ENCODE measurements around the gene FARP1. TPM values are rescaled to one million over a fixed set of nuclear protein-coding genes. Genes with fewer than 3 reads are reported as not detected.

The FARP1 gene
- total and polyA plus RNA-seq, 2 of the 8 experiments (the other 6 are each of a cell fraction or from before 2014, with no cell fraction given), result 24.7 to 104 TPM

DNA sequence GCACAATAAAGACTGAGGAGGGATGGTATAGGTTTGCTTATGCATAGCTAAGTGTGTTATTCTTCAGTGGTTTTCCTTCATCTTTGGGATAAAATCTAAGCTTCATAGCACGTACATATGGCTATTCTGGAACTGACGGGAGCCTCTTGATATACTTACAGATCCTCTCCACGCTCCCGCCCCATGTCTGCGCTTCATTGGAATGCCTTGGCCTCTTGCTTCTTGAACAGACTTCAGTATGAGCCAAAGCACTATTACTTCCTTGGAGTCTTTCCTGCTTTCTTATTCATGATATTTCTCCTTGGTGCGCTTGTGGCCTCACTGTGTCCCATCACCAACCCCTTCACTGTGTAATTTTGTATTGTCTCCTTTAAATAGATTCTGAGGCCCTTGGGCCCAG, 145.3 kb downstream of the FARP1 start:
- no peak overlapping the region for H3K23ac ChIP-seq (ENCODE audit: insufficient read length)
- H3K56ac ChIP-seq (replicated peaks; ENCODE audit: insufficient read length, low read depth, low read length), result no peak overlapping the region
- H2BK120ac ChIP-seq (replicated peaks; ENCODE audit: low read depth, low read length), result no peak overlapping the region
- 95% methylated on average over 6 of the region's 6 CpGs; no CpG with 5 or more reads in 1 of the 2 experiments for WGBS, 2 experiments (ENCODE audit: extremely low coverage in 1 of 2, insufficient coverage in 1 of 2, insufficient read length in 1 of 2, insufficient replicate concordance in 2 of 2, low coverage in 1 of 2, low lambda C conversion rate in 2 of 2, missing lambda C conversion rate in 1 of 2)
- H3K14ac ChIP-seq (ENCODE audit: insufficient read length), result no peak overlapping the region
- H3K18ac ChIP-seq (ENCODE audit: extremely low read depth, low read length), result no peak overlapping the region
- H4K5ac ChIP-seq (ENCODE audit: insufficient read length, low read depth, low read length), result no peak overlapping the region
- no peak overlapping the region for H2BK20ac ChIP-seq (ENCODE audit: low read length)
- H2BK15ac ChIP-seq (ENCODE audit: low read length), result no peak overlapping the region
- no peak overlapping the region for H3K4ac ChIP-seq (replicated peaks; ENCODE audit: insufficient read length, low read depth, low read length)
- TF ChIP-seq SP4 (IDR thresholded peaks at IDR 0.05; ENCODE audit: low read length) (no peak), CREB1 (IDR thresholded peaks at IDR 0.05) (no peak), BCL11A (IDR thresholded peaks at IDR 0.05; ENCODE audit: low read depth in 2 of 2, low read length in 2 of 2) (no peak), CTCF (IDR thresholded peaks at IDR 0.05; ENCODE audit: control extremely low read depth in 1 of 3, insufficient read depth in 1 of 3, low read depth in 1 of 3, low read length in 3 of 3) (no peak), CTBP2 (IDR thresholded peaks at IDR 0.05; ENCODE audit: borderline replicate concordance, insufficient read depth, insufficient read length, low read length) (no peak), YY1 (IDR thresholded peaks at IDR 0.05; ENCODE audit: low read depth, low read length) (no peak), GTF2F1 (IDR thresholded peaks at IDR 0.05; ENCODE audit: borderline replicate concordance, low read depth, low read length) (no peak), E2F6 (IDR thresholded peaks at IDR 0.05) (no peak)
- H4K8ac ChIP-seq (ENCODE audit: extremely low read depth, insufficient read depth, low read length), result no peak overlapping the region
- H2BK5ac ChIP-seq (ENCODE audit: low read depth, low read length), result no peak overlapping the region
- no peak for FAIRE-seq
- no peaks in the 10 kb centered on the region for H3K23me2 ChIP-seq (ENCODE audit: low read depth, low read length)
- peaks cover 5% of the 10 kb centered on the region for H3K79me1 ChIP-seq (ENCODE audit: low read depth, low read length)
- H3K4me1 ChIP-seq (replicated peaks in 1 of 4; ENCODE audit: control insufficient read depth in 3 of 4, insufficient read depth in 4 of 4, low read length in 3 of 4), result peaks cover 4 to 10% (median 9%) of the 10 kb centered on the region in 4 experiments
- H4K91ac ChIP-seq (replicated peaks; ENCODE audit: insufficient read length, low read length), result no peak overlapping the region
- H3K27ac ChIP-seq (ENCODE audit: low read depth, low read length), result no peak overlapping the region
- no peaks in the 10 kb centered on the region for H3K36me3 ChIP-seq (ENCODE audit: control insufficient read depth in 2 of 4, insufficient read depth in 4 of 4, low read length in 3 of 4)
- H2AFZ ChIP-seq (ENCODE audit: low read length), result no peak overlapping the region
- ChIA-PET POLR2A (ENCODE audit: partially characterized antibody) (no interaction called here), CTCF (ENCODE audit: partially characterized antibody) (interaction anchor here (1.0 kb wide), 1 partner anchor 178 kb away, joined by 3 read pairs; no protein-coding TSS in a partner anchor)
- no peak for DNase-seq (ENCODE audit: low read depth in 1 of 2, low spot score in 2 of 2)
- H3K9me3 ChIP-seq (ENCODE audit: insufficient read depth in 2 of 2, low read depth in 1 of 2, low read length in 1 of 2), result no peaks in the 10 kb centered on the region
- no peak overlapping the region for H2AK5ac ChIP-seq (ENCODE audit: low read depth, low read length)
- peaks cover 0 to 21% of the 10 kb centered on the region in 2 experiments; a peak in 2 of 4 replicates for H3K79me2 ChIP-seq (ENCODE audit: control insufficient read depth in 1 of 2, insufficient read depth in 2 of 2, low read length in 2 of 2)
- H3K9ac ChIP-seq (replicated peaks in 1 of 4; ENCODE audit: extremely low read depth in 1 of 4, low read depth in 3 of 4, low read length in 3 of 4), result no peak overlapping the region
- no peak overlapping the region for H3K4me2 ChIP-seq (ENCODE audit: insufficient read depth in 1 of 2, low read depth in 2 of 2, low read length in 2 of 2)
- peaks cover 0 to 4% of the 10 kb centered on the region in 2 experiments for H4K20me1 ChIP-seq (replicated peaks in 1 of 2; ENCODE audit: control insufficient read depth in 1 of 2, insufficient read depth in 2 of 2, low read length in 2 of 2)
- H3K27me3 ChIP-seq (replicated peaks in 1 of 4; ENCODE audit: control insufficient read depth in 3 of 4, extremely low read depth in 1 of 4, insufficient read depth in 3 of 4, low read length in 3 of 4), result no peaks in the 10 kb centered on the region
- H3K4me3 ChIP-seq (ENCODE audit: extremely low read depth in 1 of 4, insufficient read depth in 2 of 4, low read depth in 3 of 4, low read length in 4 of 4), result no peak overlapping the region
- H2BK12ac ChIP-seq (ENCODE audit: low read depth, low read length), result no peak overlapping the region

Measured in H1 (cell line).